ENCODE measurements around the gene SCN4A. TPM values are rescaled to one million over a fixed set of nuclear protein-coding genes. Genes with fewer than 3 reads are reported as not detected.

SCN4A gene
- total and polyA plus RNA-seq, 2 experiments from 2014 or later = 0.07 TPM; not detected in 1

DNA sequence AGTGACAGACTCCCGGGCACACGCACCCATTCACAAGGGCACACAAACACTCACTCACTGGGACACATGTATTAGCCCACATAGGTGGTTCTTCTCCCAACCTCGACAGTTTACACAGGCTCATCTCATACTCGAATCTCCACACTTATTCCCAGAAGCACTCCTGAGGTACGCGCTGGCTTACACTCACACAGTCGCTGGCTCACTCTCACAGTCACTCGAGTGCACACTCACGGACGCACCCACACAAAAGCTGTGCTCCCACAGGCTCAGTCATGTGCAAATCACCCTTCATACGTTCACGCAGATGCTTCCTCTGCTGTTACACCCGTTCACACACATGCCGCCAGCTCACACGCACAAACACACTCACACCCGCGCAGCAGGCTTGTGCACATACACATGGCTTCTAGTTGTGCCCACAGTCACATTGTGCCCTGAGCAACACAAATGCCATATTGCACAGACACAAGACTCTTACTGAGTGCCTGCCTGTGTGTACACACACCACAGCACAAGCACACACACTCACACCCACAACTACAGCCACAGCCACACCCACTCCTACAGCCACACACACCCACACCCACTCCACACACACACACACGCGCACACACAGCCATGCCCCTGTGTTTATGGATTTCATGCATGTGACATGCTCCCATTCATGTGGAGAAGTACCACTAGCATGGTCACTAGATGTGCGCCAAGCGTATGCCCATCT lies 17.1 kb upstream of the SCN4A start:
- WGBS (ENCODE audit: low lambda C conversion rate, missing lambda C conversion rate) = 91% methylated on average over 19 of the region's 21 CpGs
- H3K4me3 ChIP-seq = no peak overlapping the region
- no peak overlapping the region for H3K4me2 ChIP-seq
- H3K9me2 ChIP-seq (replicated peaks; ENCODE audit: insufficient read depth) = no peaks in the 10 kb centered on the region
- DNase-seq (ENCODE audit: low spot score) = peak; percentile 1
- H3K27ac ChIP-seq = no peak overlapping the region
- no peaks in the 10 kb centered on the region for H4K20me1 ChIP-seq (ENCODE audit: insufficient read depth, poor library complexity, severe bottlenecking)
- H3K36me3 ChIP-seq (replicated peaks; ENCODE audit: insufficient read depth, low read depth) = no peaks in the 10 kb centered on the region
- peaks cover 16% of the 10 kb centered on the region for H3K4me1 ChIP-seq (ENCODE audit: insufficient read depth)
- H3K79me2 ChIP-seq = no peaks in the 10 kb centered on the region
- H3K27me3 ChIP-seq = peaks cover 22% of the 10 kb centered on the region
- H2AFZ ChIP-seq = no peak overlapping the region
- TF ChIP-seq EZH2 (IDR thresholded peaks at IDR 0.05; ENCODE audit: borderline replicate concordance) (no peak), EZH2phosphoT487 (IDR thresholded peaks at IDR 0.05; ENCODE audit: low read depth, severe bottlenecking, unreplicated experiment) (no peak)
- TF ChIP-seq, protein P1, sequence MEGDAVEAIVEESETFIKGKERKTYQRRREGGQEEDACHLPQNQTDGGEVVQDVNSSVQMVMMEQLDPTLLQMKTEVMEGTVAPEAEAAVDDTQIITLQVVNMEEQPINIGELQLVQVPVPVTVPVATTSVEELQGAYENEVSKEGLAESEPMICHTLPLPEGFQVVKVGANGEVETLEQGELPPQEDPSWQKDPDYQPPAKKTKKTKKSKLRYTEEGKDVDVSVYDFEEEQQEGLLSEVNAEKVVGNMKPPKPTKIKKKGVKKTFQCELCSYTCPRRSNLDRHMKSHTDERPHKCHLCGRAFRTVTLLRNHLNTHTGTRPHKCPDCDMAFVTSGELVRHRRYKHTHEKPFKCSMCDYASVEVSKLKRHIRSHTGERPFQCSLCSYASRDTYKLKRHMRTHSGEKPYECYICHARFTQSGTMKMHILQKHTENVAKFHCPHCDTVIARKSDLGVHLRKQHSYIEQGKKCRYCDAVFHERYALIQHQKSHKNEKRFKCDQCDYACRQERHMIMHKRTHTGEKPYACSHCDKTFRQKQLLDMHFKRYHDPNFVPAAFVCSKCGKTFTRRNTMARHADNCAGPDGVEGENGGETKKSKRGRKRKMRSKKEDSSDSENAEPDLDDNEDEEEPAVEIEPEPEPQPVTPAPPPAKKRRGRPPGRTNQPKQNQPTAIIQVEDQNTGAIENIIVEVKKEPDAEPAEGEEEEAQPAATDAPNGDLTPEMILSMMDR (IDR thresholded peaks at IDR 0.05; ENCODE audit: poor library complexity) = no peak
- H3K9me3 ChIP-seq (ENCODE audit: low read depth) = no peaks in the 10 kb centered on the region

DNA sequence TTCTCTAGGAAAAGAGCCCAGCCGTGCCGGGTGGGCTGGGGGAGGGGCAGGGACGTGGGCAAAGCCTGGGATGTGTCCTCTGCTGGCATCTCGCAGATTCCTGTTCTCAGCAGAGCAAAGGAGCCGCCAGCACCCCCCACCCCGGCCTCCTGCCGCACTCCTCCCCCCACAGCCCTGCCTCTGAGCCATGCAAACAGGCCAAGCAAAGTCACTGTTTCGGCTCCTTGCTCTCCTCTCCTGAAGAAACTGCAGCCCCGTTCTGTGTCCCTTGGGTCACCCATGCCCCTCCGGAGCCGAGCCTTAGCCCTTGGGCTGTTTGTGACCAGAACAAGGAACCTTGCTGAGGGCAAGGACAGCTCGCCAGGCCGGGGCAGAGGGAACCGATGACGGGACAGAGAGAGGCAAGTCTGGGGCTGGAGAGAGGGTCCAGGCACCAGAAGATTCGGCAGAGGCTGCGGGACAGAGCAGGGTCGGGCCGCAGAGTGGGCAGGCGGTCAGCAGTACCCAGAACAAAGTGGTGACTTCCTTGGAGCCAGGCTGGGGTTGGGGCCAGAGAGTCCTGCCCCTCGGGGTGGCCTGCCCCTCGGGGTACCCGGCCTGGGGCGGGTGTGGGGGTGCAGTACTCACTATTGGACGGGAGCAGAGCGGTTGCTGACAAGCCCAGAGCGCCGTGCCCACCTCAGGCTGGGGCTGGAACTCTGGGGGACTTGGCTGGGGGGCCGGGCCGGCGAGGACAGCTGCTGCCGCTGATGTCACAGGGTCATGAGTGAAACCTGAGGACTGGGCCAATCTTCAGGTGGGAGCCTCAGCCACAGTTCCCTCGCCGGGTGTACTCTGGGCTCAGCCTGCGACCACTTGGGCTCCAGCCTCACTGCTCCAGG lies 16.3 kb upstream of the SCN4A start:
- peak overlapping the region; percentile 67 for H2AFZ ChIP-seq

DNA sequence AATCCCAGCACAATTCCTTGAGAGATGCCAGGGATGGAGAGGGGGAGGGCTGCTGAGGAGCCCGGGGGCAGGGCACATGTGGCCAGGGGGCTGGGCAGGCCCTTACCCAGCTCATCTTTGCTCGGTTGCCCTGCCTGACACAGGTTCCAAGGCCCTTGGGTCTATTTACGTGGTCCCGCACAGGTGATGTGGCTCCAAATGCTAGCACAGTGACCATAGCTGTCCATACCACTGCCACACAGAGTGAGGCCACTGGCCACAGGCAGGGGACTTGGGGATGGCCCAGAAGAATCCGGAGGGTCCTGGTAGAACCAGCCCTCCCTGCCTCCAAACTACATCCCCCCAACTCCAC lies 15.4 kb upstream of the SCN4A start:
- no peak overlapping the region for H3K27ac ChIP-seq
- WGBS (ENCODE audit: low lambda C conversion rate, missing lambda C conversion rate) = 97% methylated on average over 4 of the region's 5 CpGs

More for the DNA sequence above, 16.3 kb upstream of the SCN4A start:
- Histone ChIP-seq H3K9me3 (ENCODE audit: low read depth) (no peaks in the 10 kb centered on the region), H3K4me3 (no peak overlapping the region), H3K9me2 (replicated peaks; ENCODE audit: insufficient read depth) (no peaks in the 10 kb centered on the region), H3K4me1 (ENCODE audit: insufficient read depth) (peaks cover 16% of the 10 kb centered on the region), H3K79me2 (no peaks in the 10 kb centered on the region), H3K27ac (no peak overlapping the region), H3K36me3 (replicated peaks; ENCODE audit: insufficient read depth, low read depth) (no peaks in the 10 kb centered on the region), H3K27me3 (peaks cover 17% of the 10 kb centered on the region), H3K4me2 (peak overlapping the region; percentile 66), H4K20me1 (ENCODE audit: insufficient read depth, poor library complexity, severe bottlenecking) (no peaks in the 10 kb centered on the region)
- TF ChIP-seq EZH2 (IDR thresholded peaks at IDR 0.05; ENCODE audit: borderline replicate concordance) (no peak), EZH2phosphoT487 (IDR thresholded peaks at IDR 0.05; ENCODE audit: low read depth, severe bottlenecking, unreplicated experiment) (no peak)
- TF ChIP-seq, protein P1 (IDR thresholded peaks at IDR 0.05; ENCODE audit: poor library complexity) = no peak
- DNase-seq (ENCODE audit: low spot score) = peak; percentile 74
- 54% methylated on average over 24 of the region's 35 CpGs for WGBS (ENCODE audit: low lambda C conversion rate, missing lambda C conversion rate)

More for the DNA sequence above, 15.4 kb upstream of the SCN4A start:
- no peak overlapping the region for H2AFZ ChIP-seq
- H3K4me1 ChIP-seq (ENCODE audit: insufficient read depth) = peaks cover 16% of the 10 kb centered on the region
- H3K27me3 ChIP-seq = peaks cover 12% of the 10 kb centered on the region
- TF ChIP-seq, protein P1 (IDR thresholded peaks at IDR 0.05; ENCODE audit: poor library complexity) = no peak
- TF ChIP-seq EZH2 (IDR thresholded peaks at IDR 0.05; ENCODE audit: borderline replicate concordance) (no peak), EZH2phosphoT487 (IDR thresholded peaks at IDR 0.05; ENCODE audit: low read depth, severe bottlenecking, unreplicated experiment) (no peak)
- H3K4me3 ChIP-seq = no peak overlapping the region
- no peaks in the 10 kb centered on the region for H4K20me1 ChIP-seq (ENCODE audit: insufficient read depth, poor library complexity, severe bottlenecking)
- H3K9me2 ChIP-seq (replicated peaks; ENCODE audit: insufficient read depth) = no peaks in the 10 kb centered on the region
- peak overlapping the region; percentile 66 for H3K4me2 ChIP-seq
- no peak for DNase-seq (ENCODE audit: low spot score)
- no peaks in the 10 kb centered on the region for H3K36me3 ChIP-seq (replicated peaks; ENCODE audit: insufficient read depth, low read depth)
- H3K9me3 ChIP-seq (ENCODE audit: low read depth) = no peaks in the 10 kb centered on the region
- H3K79me2 ChIP-seq = no peaks in the 10 kb centered on the region
